Measurements from ENCODE around the gene CARM1.
"Not testable (repeated sequence)": the region's sequence is repeated elsewhere in the genome, so short reads cannot be mapped to it uniquely, and the experiment has no call there.

CARM1 gene

DNA sequence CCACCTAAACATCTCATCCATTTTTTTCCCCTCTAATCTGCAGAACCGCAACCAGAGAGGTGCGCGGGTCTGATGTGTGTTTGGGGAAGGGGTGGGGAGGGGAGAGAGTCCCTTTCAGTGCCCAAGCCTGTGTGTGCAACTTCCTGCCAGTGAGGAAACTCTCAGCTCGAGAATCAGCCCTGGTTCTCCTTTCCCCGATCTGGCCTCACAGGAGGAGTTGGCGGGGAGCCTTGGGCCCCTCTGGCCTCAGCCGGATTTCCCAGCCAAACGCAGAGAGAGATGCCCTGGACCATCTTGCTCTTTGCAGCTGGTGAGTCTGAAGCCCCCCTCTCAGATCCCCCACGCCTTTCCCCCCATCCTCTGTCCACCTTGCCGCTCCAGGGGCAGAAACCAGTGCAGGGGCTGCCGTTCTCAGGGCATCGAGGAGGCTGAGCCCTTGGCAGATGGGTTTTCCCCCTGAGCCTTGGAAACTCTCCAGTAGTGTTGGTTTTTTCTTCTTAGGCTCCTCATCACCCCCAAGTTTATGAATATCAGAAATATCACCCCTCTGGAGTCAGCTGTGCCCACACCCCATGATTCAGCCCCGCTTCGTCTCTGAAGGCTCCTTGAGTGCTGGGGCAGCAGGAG lies 23.0 kb upstream of the CARM1 start, which contains the start of gene C19orf38:
TSS of gene C19orf38 (plus strand) at position 186 of the 627 bp plus-strand sequence. CDS start at position 280, 94 bp downstream.
- no peak for DNase-seq

DNA sequence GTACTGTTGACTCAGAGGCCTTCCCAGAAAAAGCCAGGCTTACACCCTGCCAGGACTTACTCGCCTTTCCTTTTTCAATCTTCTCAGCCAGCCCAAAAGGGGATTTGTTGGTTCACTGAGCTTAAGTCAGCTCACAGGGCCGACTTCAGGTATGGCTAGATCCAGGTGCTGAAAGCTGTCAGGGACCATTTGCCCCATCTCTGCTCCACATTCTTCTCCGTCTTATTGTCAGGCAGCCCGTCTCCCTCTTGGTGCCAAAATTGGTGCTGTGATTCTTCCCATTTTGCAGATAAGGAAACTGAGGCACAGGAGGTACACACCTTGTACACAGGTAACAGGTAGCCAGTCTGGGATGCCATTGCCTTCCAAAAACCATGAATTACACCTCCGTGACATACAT lies 20.7 kb upstream of the CARM1 start:
- no peak for DNase-seq

- no peak for DNase-seq
Observed at GRCh38 chr19:10852098-10852800, 19.1 kb upstream of the CARM1 start.

GRCh38 chr19:10852941-10853340 lies 18.4 kb upstream of the CARM1 start:
- no peak for DNase-seq

- DNase-seq: no peak
Observed at GRCh38 chr19:10854350-10855089, 16.8 kb upstream of the CARM1 start.

- DNase-seq: no peak
Observed at GRCh38 chr19:10855879-10856522, 15.4 kb upstream of the CARM1 start.

DNA sequence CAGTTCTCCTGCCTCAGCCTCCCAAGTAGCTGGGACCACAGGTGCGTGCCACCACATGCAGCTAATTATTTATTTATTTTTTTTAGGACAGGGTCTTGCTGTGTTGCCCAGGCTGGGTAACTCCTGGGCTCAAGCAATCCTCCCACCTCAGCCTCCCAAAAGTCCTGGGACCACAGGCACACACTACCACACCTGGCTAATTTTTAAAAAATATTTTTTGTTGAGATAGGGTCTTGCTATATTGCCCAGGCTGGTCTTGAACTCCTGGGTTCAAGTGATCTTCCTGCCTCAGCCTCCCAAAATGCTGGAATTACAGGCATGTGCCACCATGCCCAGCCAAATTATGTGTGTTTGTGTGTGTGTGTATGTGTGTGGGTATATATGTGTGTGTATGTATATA lies 14.5 kb upstream of the CARM1 start:
- DNase-seq: not testable (repeated sequence)

- no peak for DNase-seq
Observed at GRCh38 chr19:10858204-10858828, 13.0 kb upstream of the CARM1 start.

DNA sequence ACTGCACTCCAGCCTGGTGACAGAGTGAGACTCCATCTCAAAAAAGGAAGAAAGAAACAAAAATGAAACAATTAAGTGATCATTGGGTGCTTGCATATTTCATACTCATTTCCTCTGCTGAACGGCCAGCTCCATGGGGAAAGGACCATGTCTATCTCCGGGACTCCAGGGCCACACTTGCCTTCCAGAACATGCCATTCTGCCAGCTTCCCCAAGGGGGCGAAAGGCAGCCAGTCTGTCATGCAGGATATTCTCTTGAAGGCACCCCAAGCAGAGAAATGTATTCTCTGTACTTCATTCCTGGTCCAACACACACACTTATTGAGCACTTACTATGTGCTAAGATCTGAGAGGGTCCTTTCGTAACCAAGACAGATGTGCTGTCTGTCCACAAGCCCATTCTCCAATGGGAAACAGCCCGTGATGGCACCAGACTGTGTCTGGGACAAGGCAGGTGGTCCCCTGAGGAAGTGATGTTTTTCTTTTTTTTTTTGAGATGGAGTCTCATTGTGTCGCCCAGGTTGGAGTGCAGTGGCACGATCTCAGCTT lies 10.2 kb upstream of the CARM1 start:
- DNase-seq: no peak

GRCh38 chr19:10862561-10863106 lies 8.7 kb upstream of the CARM1 start:
- no peak for DNase-seq

DNA sequence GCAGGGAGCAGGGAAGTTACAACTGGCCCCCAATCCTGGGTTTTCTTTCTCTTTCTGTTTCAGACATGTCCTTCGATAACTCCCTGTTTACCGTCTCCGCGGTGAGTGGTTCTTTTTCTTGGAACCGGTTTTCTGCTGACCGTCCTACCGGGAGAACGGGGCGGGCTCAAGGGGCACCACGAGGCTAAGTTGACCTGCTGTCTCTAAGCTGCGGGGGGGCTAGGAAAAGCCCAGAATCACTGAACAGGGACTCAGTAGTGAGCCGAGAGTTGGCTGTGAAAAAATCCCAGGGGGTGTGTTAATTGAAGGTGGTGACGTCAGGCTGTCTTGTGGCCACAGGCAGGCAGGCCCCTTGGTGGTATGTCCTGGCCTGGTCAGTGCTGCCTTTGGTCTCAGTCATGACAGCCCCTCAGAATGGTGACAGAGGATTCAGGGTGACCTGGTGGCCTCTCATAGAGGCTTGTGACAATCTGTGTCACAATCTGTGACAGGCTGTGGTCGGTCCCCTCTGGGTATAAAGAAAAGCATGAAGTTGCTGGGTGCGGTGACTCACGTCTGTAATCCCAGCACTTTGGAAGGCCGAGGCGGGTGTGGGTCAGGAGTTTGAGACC lies 8.1 kb upstream of the CARM1 start:
- DNase-seq: no peak

DNA sequence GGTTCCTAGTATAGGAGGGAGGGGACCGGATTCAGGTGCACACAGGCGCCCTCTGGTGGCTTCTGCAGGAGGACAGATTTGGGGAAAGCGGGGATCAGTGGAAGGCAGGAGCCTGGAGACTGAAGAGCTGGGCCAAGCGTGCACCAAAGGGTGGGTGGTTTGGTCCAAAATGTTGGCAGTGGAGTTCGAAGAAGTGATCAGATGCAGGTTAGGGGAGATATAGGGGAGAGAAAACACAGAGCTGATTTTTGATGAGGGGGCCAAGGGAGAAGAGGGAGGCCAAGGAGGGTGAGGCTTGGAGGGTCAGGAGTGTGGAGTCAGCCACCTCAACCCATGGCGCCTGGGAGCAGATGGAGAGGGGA lies 6.8 kb upstream of the CARM1 start:
- DNase-seq: peak; percentile 53 to 64

DNA sequence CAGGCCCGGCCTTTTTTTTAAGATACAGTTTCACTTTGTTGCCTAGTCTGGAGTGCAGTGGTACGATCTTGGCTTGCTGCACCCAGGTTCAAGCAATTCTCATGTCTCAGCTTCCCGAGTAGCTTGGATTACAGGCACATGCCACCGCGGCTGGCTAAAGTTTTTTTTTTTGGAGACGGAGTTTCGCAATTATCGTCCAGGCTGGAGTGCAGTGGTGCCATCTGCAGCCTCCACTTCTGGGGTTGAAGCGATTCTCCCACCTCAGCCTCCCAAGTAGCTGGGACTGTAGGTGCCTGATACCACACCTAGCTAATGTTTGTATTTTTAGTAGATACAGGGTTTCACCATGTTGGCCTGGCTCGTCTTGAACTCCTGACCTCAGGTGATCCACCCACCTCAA lies 4.9 kb upstream of the CARM1 start:
- no peak for DNase-seq

GRCh38 chr19:10868872-10869547 lies 2.3 kb upstream of the CARM1 start:
- DNase-seq: no peak

DNA sequence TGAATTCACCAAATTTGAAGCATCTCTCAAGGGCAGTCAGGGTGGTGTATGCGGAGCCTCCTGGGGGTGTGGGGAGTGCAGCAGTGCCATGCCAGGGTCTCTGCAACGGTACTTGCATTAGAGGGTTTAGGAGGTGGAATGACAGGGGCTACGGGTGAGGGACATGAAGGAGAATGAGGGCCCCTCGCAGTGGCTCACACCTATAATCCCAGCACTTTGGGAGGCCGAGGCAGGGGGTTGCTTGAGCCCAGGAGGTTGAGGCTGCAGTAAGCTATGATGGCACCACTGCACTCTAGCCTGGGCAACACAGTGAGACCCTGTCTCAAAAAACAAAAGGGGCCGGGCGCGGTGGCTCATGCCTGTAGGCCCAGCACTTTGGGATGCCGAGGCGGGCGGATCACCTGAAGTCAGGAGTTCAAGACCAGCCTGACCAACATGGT lies 1.5 kb upstream of the CARM1 start:
- DNase-seq: not testable (repeated sequence)

DNA sequence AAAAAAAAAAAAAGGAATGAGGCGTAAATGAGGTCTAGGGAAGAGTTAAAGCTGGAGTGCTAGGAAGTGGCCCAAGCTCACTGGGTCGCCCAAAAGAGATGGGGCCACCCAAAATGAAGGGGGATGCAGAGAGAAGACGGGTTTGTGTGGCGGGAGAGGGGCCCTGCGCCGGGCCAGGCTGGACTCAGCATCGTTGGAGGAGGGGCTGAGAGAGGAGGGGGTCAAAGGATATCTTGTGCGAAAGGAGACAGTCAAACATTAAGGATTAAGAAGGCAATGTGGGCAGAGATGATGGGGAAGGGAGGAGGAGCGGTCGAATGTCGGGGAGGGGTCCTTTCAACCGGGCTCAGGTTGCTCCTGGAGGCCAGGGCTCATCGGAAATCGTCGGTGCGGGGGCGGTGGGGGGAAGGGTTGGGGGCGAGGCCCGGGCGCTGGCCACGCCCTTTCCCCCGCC lies 825 bp upstream of the CARM1 start:
- DNase-seq: no peak

GRCh38 chr19:10871711-10872545 lies 575 bp downstream of the CARM1 start:
- DNase-seq: peak in 1 of 2 experiments; percentile 31

- DNase-seq: no peak
Observed at GRCh38 chr19:10872546-10873107, 1.3 kb downstream of the CARM1 start.

DNA sequence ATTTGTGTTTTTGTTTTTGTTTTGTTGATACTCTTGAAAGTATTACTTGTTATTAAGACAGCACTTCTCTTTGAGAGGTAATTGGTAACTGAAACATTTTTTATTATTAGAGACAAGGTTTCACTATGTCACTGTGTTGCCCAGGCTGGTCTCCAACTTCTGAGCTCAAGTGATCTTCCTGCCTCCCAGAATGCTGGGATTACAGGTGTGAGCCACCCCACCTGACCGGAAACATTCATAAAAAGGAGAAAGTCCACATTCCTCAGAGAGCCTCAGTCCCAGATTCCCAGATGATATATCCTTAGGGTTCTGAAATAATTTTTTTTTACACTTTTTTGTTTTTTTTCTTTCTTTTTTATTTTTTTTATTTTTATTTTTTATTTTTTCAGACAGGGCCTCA lies 2.7 kb downstream of the CARM1 start:
- DNase-seq: no peak

Measured in NCI-H2081 (cell line).